ENCODE data around the gene PTPRT.

The PTPRT gene

DNA sequence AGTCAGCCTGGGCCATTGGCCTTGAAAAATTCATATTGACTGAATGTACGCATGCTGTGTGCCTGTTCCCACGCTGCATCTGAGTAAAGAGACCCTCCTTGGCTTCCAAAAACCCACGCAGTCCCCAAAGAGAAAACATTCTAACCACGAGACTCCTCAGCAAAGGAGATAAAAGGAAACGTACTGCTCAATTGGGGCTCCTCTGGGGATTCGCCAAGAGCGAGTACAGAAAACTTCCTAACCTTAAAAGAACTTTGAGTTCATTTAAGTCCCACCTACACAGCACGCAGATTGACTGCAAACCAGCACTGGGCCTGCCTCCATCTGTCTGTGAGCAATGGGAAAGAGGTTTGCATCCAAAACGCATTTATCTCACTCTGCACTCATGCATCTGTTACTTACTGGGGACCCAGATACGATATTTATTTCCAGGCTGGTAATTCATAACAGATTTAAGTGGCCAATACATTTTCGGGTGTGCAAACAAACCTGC, 1065.7 kb downstream of the PTPRT start:
- DNase-seq (ENCODE audit: low read depth) = no peak
- Histone ChIP-seq H3K27me3 (replicated peaks; ENCODE audit: control insufficient read depth, insufficient read depth, low read length) (no peaks in the 10 kb centered on the region), H3K9me3 (ENCODE audit: control insufficient read depth, low read length) (no peaks in the 10 kb centered on the region), H3K4me1 (ENCODE audit: control insufficient read depth, insufficient read depth, low read length) (no peaks in the 10 kb centered on the region), H3K9ac (ENCODE audit: low read length) (no peak overlapping the region), H3K4me3 (ENCODE audit: low read length) (no peak overlapping the region), H3K36me3 (ENCODE audit: control insufficient read depth, insufficient read depth, low read length, severe bottlenecking) (no peaks in the 10 kb centered on the region)

DNA sequence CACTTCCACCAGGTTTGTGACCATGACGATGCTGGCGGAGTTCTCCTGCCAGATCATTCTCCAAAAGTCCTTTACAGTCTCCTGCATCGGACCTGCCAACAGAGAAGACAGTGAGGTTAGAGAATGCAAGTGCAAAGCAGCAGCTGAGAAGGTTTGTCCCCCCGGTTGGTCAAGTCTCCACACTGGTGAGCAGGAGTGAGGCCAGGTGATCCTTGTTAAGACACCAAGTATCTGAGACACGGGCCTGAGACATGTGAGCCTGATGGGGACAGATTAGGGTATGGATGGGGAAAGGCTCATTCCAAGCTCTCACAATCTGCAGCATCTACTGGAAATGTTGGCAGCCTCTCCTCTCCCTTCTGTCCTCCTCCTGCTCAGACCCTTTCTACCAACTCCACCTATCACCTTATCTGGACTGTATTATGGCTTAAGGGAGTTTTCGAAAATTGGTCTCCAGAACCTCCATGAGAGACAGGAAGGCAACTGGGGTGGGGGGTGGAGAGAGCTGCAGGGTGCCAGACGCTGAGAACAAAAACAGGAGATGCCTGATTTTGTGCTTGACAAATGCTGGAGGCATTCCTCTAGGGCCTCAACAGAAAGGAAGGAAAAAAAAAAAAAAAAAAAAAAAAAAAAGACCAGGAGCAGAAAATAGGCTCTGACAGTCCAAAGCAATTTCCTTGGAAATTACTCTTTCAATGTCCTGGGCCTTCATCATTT, 1071.1 kb downstream of the PTPRT start:
- H3K4me3 ChIP-seq (ENCODE audit: low read length) = no peak overlapping the region

DNA sequence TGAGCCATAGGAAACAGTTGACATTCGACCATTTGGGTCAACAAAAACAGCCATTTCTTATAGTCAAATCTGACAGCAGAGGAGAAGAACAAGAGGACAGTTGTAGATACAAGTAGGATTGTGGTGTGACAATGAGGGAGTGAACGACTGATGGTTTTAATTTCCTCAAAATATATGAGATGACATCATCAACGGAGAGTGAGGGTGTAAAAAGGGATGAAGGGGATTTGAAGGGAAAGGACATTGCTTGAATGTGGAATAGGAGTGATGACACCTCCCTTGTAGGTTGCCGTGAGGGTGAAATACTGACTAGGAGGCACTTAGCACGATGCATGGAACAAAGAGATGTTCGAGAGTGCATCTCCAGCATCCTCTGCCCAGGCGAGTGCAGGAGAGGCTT, 1071.7 kb downstream of the PTPRT start:
- Histone ChIP-seq H3K27me3 (replicated peaks; ENCODE audit: control insufficient read depth, insufficient read depth, low read length) (no peaks in the 10 kb centered on the region), H3K36me3 (ENCODE audit: control insufficient read depth, insufficient read depth, low read length, severe bottlenecking) (no peaks in the 10 kb centered on the region), H3K4me3 (ENCODE audit: low read length) (no peak overlapping the region), H3K9me3 (ENCODE audit: control insufficient read depth, low read length) (no peaks in the 10 kb centered on the region), H3K4me1 (ENCODE audit: control insufficient read depth, insufficient read depth, low read length) (no peaks in the 10 kb centered on the region), H3K9ac (ENCODE audit: low read length) (no peak overlapping the region)
- no peak for DNase-seq (ENCODE audit: low read depth)

More for the DNA sequence above, 1071.1 kb downstream of the PTPRT start:
- H3K9ac ChIP-seq (ENCODE audit: low read length) = no peak overlapping the region
- no peaks in the 10 kb centered on the region for H3K27me3 ChIP-seq (replicated peaks; ENCODE audit: control insufficient read depth, insufficient read depth, low read length)
- H3K9me3 ChIP-seq (ENCODE audit: control insufficient read depth, low read length) = no peaks in the 10 kb centered on the region
- no peaks in the 10 kb centered on the region for H3K36me3 ChIP-seq (ENCODE audit: control insufficient read depth, insufficient read depth, low read length, severe bottlenecking)
- H3K4me1 ChIP-seq (ENCODE audit: control insufficient read depth, insufficient read depth, low read length) = no peaks in the 10 kb centered on the region
- DNase-seq (ENCODE audit: low read depth) = no peak

DNA sequence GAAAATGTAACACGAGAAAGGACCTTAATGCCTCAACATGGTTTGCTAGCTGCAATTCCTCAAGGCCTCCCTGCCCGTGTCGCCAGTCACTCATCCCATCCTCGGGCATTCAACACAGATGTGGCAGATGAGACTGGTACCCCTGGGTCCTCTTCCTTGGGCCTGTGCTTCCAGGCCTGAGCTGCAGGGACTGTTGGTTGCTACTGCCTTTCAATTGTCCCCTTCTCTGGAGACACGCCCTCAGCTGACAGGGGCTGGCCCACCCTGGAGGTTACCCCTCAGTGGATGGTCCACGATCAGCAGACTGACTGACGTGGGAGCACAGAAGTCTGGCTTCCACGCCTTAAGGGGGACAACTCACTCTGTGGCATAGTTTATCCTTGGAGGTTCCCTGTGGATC, 1076.5 kb downstream of the PTPRT start:
- H3K36me3 ChIP-seq (ENCODE audit: control insufficient read depth, insufficient read depth, low read length, severe bottlenecking) = no peaks in the 10 kb centered on the region
- peaks cover 3% of the 10 kb centered on the region for H3K27me3 ChIP-seq (replicated peaks; ENCODE audit: control insufficient read depth, insufficient read depth, low read length)
- H3K4me3 ChIP-seq (ENCODE audit: low read length) = no peak overlapping the region
- no peaks in the 10 kb centered on the region for H3K9me3 ChIP-seq (ENCODE audit: control insufficient read depth, low read length)
- H3K9ac ChIP-seq (ENCODE audit: low read length) = no peak overlapping the region
- DNase-seq (ENCODE audit: low read depth) = no peak
- no peaks in the 10 kb centered on the region for H3K4me1 ChIP-seq (ENCODE audit: control insufficient read depth, insufficient read depth, low read length)

DNA sequence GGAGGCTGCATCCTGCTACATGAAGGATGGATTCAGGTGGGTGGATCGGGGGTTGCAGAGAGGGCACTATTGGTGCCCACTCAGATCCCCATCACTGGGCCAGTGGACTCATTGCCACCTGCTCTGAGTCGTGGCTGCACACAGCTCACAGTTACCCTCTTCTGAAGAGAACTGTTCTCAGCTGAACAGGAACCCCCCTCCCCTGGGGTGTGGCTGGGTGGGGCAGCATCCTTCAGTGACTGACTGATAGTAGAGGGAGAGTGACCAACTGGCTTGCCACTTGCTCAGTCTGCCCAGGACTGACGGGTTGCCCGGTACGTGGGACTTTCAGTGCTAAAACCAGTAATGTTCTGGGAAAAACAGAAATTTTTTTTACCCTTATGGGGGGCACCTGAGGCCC, 1077.5 kb downstream of the PTPRT start:
- Histone ChIP-seq H3K9ac (ENCODE audit: low read length) (no peak overlapping the region), H3K4me1 (ENCODE audit: control insufficient read depth, insufficient read depth, low read length) (no peaks in the 10 kb centered on the region), H3K9me3 (ENCODE audit: control insufficient read depth, low read length) (no peaks in the 10 kb centered on the region), H3K27me3 (replicated peaks; ENCODE audit: control insufficient read depth, insufficient read depth, low read length) (peaks cover 3% of the 10 kb centered on the region), H3K36me3 (ENCODE audit: control insufficient read depth, insufficient read depth, low read length, severe bottlenecking) (no peaks in the 10 kb centered on the region), H3K4me3 (ENCODE audit: low read length) (no peak overlapping the region)
- no peak for DNase-seq (ENCODE audit: low read depth)

DNA sequence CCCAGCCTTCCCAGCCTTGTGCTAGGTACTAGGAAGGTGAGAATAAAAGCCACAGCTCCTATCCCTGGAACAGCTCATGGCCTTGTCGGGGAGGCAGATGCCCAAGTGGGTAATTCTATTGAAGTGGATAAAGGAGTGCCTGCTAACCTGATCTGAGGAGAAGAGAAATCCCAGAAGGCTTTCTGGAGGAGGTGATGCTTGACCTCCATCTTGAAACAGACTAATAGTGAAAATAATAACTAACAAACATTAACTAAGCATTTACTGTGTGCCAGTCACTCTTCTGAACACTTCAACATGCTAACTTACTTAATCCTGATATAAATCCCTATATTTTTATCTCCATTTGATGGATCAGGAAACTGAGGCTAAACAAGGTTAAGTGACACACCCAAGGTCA, 1078.4 kb downstream of the PTPRT start:
- no peak overlapping the region for H3K9ac ChIP-seq (ENCODE audit: low read length)
- no peak for DNase-seq (ENCODE audit: low read depth)
- peaks cover 3% of the 10 kb centered on the region for H3K27me3 ChIP-seq (replicated peaks; ENCODE audit: control insufficient read depth, insufficient read depth, low read length)
- H3K4me1 ChIP-seq (ENCODE audit: control insufficient read depth, insufficient read depth, low read length) = no peaks in the 10 kb centered on the region
- no peaks in the 10 kb centered on the region for H3K36me3 ChIP-seq (ENCODE audit: control insufficient read depth, insufficient read depth, low read length, severe bottlenecking)
- no peak overlapping the region for H3K4me3 ChIP-seq (ENCODE audit: low read length)
- no peaks in the 10 kb centered on the region for H3K9me3 ChIP-seq (ENCODE audit: control insufficient read depth, low read length)

DNA sequence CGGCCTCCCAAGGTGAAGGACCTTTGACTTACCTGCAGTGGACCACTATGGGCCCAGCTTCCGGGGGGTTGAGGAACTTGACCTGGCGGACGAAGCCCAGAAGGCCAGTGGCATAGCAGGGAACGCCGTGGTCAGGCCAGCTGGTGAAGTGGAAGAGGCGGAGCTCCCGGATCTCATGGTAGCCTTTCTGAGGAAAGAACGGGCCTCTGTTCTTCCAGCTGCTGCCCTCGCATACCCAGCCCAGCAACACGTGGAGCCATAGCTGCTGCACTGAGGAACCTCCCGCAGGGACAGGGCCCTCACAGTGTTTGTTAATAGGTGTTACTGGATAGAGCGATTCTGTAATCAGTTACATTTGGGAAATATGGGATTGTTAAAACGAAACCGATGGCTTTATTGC, 1079.4 kb downstream of the PTPRT start:
- H3K9ac ChIP-seq (ENCODE audit: low read length) = no peak overlapping the region
- no peak for DNase-seq (ENCODE audit: low read depth)
- H3K27me3 ChIP-seq (replicated peaks; ENCODE audit: control insufficient read depth, insufficient read depth, low read length) = peaks cover 3% of the 10 kb centered on the region
- no peaks in the 10 kb centered on the region for H3K36me3 ChIP-seq (ENCODE audit: control insufficient read depth, insufficient read depth, low read length, severe bottlenecking)
- no peaks in the 10 kb centered on the region for H3K4me1 ChIP-seq (ENCODE audit: control insufficient read depth, insufficient read depth, low read length)
- H3K9me3 ChIP-seq (ENCODE audit: control insufficient read depth, low read length) = no peaks in the 10 kb centered on the region
- H3K4me3 ChIP-seq (ENCODE audit: low read length) = no peak overlapping the region

DNA sequence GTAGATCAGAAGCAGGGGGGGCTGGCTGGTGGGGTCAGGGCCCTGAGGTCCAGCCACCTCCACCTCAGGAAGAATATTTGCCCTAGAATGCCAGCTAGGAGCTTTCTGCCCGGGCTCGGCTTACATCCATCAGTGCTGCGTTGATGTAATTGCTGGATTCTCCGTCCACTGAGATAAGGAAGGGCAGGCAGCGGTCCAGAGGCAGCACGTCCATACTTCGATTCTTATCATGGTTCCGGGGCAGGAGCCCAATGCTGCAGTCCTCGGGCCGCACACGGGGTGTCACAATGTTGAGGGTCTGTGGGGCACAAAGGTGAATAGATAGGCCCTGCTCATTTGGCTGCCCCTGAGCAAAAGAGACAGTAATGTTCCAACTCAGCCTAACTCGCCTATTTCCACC, 1087.7 kb downstream of the PTPRT start:
- no peak for DNase-seq (ENCODE audit: low read depth)
- no peak overlapping the region for H3K9ac ChIP-seq (ENCODE audit: low read length)
- no peak overlapping the region for H3K4me3 ChIP-seq (ENCODE audit: low read length)
- H3K9me3 ChIP-seq (ENCODE audit: control insufficient read depth, low read length) = no peaks in the 10 kb centered on the region
- no peaks in the 10 kb centered on the region for H3K27me3 ChIP-seq (replicated peaks; ENCODE audit: control insufficient read depth, insufficient read depth, low read length)
- H3K36me3 ChIP-seq (ENCODE audit: control insufficient read depth, insufficient read depth, low read length, severe bottlenecking) = no peaks in the 10 kb centered on the region
- H3K4me1 ChIP-seq (ENCODE audit: control insufficient read depth, insufficient read depth, low read length) = no peaks in the 10 kb centered on the region

DNA sequence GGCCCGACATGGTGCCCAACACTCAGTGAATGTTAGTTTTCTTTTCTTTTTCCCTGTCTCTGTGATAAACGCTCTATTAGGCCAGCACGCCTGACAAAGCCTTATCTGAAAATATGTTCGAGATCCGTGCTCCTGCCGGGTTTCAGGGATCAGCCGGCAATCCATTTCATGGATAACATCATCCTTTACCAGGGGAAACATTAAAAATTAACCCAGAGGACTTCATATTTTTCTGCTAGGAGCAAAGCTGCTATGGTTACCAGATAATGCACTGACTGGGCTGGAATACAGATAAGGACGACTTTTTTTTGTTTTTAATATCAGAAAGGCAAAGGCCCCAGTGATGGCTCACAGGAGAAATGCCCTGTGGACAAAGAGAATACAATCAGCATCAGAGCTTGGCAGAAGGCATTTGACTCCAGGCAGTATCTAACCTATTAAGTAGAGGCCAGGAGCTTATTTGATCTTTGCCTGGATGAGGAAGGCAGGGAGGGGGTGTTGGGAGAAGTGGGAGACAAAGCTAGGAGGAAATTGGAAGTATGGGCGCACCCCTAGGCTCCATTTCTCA, 1089.5 kb downstream of the PTPRT start:
- no peaks in the 10 kb centered on the region for H3K36me3 ChIP-seq (ENCODE audit: control insufficient read depth, insufficient read depth, low read length, severe bottlenecking)
- DNase-seq (ENCODE audit: low read depth) = no peak
- no peaks in the 10 kb centered on the region for H3K27me3 ChIP-seq (replicated peaks; ENCODE audit: control insufficient read depth, insufficient read depth, low read length)
- no peak overlapping the region for H3K4me3 ChIP-seq (ENCODE audit: low read length)
- no peak overlapping the region for H3K9ac ChIP-seq (ENCODE audit: low read length)
- no peaks in the 10 kb centered on the region for H3K4me1 ChIP-seq (ENCODE audit: control insufficient read depth, insufficient read depth, low read length)
- no peaks in the 10 kb centered on the region for H3K9me3 ChIP-seq (ENCODE audit: control insufficient read depth, low read length)

DNA sequence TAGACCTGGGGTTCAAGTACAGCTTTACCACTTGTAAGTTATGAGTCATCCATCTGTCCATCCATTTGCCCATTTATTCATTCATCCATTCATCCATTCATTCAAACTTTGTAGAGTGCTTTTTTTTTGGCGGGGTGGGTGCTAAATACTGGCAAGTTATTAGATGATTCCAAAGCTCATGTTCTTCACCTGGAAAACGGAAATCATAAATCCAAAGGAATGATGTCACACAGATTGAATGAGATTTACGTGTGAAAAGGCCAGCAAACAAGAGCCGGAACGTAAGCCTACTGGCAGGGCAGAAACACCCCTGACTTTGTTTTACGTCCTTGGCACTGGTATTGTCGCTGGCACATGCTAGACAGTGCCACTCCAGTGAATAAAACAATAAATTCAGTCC, 1090.6 kb downstream of the PTPRT start:
- no peak overlapping the region for H3K4me3 ChIP-seq (ENCODE audit: low read length)
- H3K9ac ChIP-seq (ENCODE audit: low read length) = no peak overlapping the region
- no peaks in the 10 kb centered on the region for H3K9me3 ChIP-seq (ENCODE audit: control insufficient read depth, low read length)
- DNase-seq (ENCODE audit: low read depth) = no peak
- H3K27me3 ChIP-seq (replicated peaks; ENCODE audit: control insufficient read depth, insufficient read depth, low read length) = no peaks in the 10 kb centered on the region
- H3K36me3 ChIP-seq (ENCODE audit: control insufficient read depth, insufficient read depth, low read length, severe bottlenecking) = no peaks in the 10 kb centered on the region
- no peaks in the 10 kb centered on the region for H3K4me1 ChIP-seq (ENCODE audit: control insufficient read depth, insufficient read depth, low read length)

DNA sequence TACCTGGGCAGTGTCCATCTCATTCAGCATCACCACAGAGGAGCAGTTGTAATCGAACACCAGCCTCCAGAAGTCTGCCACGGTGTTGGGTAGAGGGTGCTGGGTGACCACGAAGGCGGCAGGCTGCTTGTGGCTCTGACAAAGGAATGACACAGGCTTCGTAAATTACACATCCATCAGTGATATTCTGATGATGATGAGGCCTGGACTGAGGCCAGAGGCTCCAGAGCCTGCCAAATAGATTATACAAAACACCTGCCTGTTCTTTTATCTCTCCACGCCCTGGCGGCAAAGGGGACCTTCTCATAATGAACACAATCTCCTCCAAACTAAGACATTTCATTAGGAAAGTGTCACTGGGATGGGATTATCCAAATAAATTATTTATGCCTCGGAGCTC, 1091.3 kb downstream of the PTPRT start:
- no peak overlapping the region for H3K4me3 ChIP-seq (ENCODE audit: low read length)
- no peak overlapping the region for H3K9ac ChIP-seq (ENCODE audit: low read length)
- no peaks in the 10 kb centered on the region for H3K4me1 ChIP-seq (ENCODE audit: control insufficient read depth, insufficient read depth, low read length)
- H3K36me3 ChIP-seq (ENCODE audit: control insufficient read depth, insufficient read depth, low read length, severe bottlenecking) = no peaks in the 10 kb centered on the region
- H3K9me3 ChIP-seq (ENCODE audit: control insufficient read depth, low read length) = no peaks in the 10 kb centered on the region
- H3K27me3 ChIP-seq (replicated peaks; ENCODE audit: control insufficient read depth, insufficient read depth, low read length) = no peaks in the 10 kb centered on the region
- no peak for DNase-seq (ENCODE audit: low read depth)

DNA sequence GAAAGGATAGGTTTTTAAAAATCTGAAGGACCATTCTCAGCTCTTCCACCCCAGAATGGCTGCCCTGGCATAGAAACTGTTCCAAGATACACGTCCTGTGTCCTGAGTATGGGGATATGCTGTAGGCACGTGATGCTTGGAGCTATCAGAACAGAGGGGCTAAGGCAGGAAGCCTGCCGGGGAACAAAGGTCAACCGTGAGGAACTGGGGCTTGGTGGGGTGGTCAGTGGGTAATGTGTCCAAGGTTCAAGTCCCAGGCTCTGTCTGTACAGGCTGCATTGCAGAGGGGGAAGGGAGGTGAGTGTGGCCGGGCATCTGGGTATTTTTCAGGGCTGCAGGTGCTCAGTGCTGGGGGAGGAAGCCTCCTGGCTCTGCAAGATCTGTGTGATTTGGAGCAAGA, 1092.0 kb downstream of the PTPRT start:
- no peak for DNase-seq (ENCODE audit: low read depth)
- Histone ChIP-seq H3K27me3 (replicated peaks; ENCODE audit: control insufficient read depth, insufficient read depth, low read length) (no peaks in the 10 kb centered on the region), H3K9ac (ENCODE audit: low read length) (no peak overlapping the region), H3K4me3 (ENCODE audit: low read length) (no peak overlapping the region), H3K4me1 (ENCODE audit: control insufficient read depth, insufficient read depth, low read length) (no peaks in the 10 kb centered on the region), H3K9me3 (ENCODE audit: control insufficient read depth, low read length) (no peaks in the 10 kb centered on the region), H3K36me3 (ENCODE audit: control insufficient read depth, insufficient read depth, low read length, severe bottlenecking) (no peaks in the 10 kb centered on the region)

Data from adipocyte (in vitro differentiated cells).